ENCODE data around the gene UBASH3B. TPM values are rescaled to one million over a fixed set of nuclear protein-coding genes. Genes with fewer than 3 reads are reported as not detected.

UBASH3B gene
- total RNA-seq, 1 experiment from 2014 or later: 8.0 TPM

DNA sequence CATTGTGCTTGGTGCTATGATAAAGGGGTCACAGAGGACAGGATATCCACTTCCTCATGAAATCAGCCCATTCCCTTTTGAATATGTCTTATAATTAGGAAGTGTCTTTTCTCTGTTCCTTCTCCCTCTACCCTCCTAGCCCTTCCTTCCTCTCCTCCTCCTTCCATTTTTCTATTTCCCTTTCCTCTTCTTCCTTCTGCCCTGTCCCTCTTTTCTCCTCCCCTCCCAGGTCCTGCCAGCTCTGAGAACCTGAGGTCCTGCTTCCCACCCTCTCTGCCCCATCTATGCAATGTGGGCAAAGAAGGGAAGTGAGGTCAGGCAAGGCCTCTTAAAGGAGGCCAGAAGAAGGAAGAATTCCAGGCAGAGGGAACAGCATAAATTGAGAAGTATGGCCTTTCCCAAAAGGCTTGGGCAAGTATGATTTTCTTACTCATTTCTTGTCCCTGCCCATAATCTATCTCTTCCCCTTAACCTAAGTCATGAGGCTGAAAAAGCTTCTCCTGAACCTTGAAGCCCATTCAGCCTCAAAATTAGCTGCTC, 7.7 kb upstream of the UBASH3B start:
- Histone ChIP-seq H4K91ac (ENCODE audit: insufficient read length, low read depth, low read length) (no peak overlapping the region), H3K27ac (ENCODE audit: insufficient read length, low read depth, low read length) (no peak overlapping the region), H3K27me3 (ENCODE audit: insufficient read depth, low read length) (no peaks in the 10 kb centered on the region), H2AFZ (ENCODE audit: low read length) (no peak overlapping the region), H2BK15ac (ENCODE audit: low read depth, low read length) (no peak overlapping the region), H2BK12ac (ENCODE audit: insufficient read length, low read depth, low read length) (no peak overlapping the region), H3K4ac (ENCODE audit: low read depth, low read length) (no peak overlapping the region), H3K9me3 (ENCODE audit: control insufficient read depth, low read depth, low read length) (no peaks in the 10 kb centered on the region), H4K8ac (replicated peaks; ENCODE audit: insufficient read length, low read depth, low read length) (no peak overlapping the region), H3K4me1 (ENCODE audit: insufficient read depth, low read length) (no peaks in the 10 kb centered on the region; the same call in 1 of the 2 replicates), H3K23ac (ENCODE audit: insufficient read length, low read depth, low read length) (no peak overlapping the region), H2AK5ac (ENCODE audit: insufficient read length, low read length) (no peak overlapping the region), H2BK20ac (ENCODE audit: low read depth, low read length, poor library complexity, severe bottlenecking) (no peak overlapping the region), H3K79me1 (ENCODE audit: insufficient read depth, low read depth, low read length, poor library complexity, severe bottlenecking) (no peaks in the 10 kb centered on the region), H4K5ac (ENCODE audit: insufficient read length, low read depth, low read length) (no peak overlapping the region), H3K18ac (ENCODE audit: insufficient read length, low read depth, low read length) (no peak overlapping the region), H3T11ph (ENCODE audit: low read length) (no peak overlapping the region), H2BK5ac (ENCODE audit: insufficient read length, low read length) (no peak overlapping the region), H3K56ac (ENCODE audit: insufficient read length, low read depth, low read length) (no peak overlapping the region), H4K20me1 (ENCODE audit: control insufficient read depth, insufficient read depth, insufficient read length) (no peaks in the 10 kb centered on the region), H3K14ac (ENCODE audit: insufficient read depth, low read length) (no peak overlapping the region), H3K23me2 (ENCODE audit: insufficient read length, low read depth, low read length, poor library complexity, severe bottlenecking) (no peaks in the 10 kb centered on the region), H3K79me2 (ENCODE audit: insufficient read depth, low read length) (no peaks in the 10 kb centered on the region), H2BK120ac (ENCODE audit: low read depth, low read length, poor library complexity, severe bottlenecking) (no peak overlapping the region), H3K4me2 (ENCODE audit: insufficient read depth, insufficient read length, low read length) (no peak overlapping the region), H3K9ac (ENCODE audit: extremely low read depth, insufficient read length, low read length) (no peak overlapping the region)
- DNase-seq: no peak
- Mint-ChIP-seq H3K36me3 (ENCODE audit: insufficient read depth in 1 of 3, low read depth in 3 of 3) (no peaks in the 10 kb centered on the region), H3K9me3 (no peaks in the 10 kb centered on the region), H3K27me3 (ENCODE audit: low read depth) (peaks cover 13% of the 10 kb centered on the region), H3K27ac (no peak overlapping the region; a peak in 1 of 7 replicates), H3K4me3 (no peak overlapping the region), H3K4me1 (peaks cover 0 to 3% of the 10 kb centered on the region in 2 experiments; a peak in 2 of 4 replicates)
- TF ChIP-seq, protein P1, sequence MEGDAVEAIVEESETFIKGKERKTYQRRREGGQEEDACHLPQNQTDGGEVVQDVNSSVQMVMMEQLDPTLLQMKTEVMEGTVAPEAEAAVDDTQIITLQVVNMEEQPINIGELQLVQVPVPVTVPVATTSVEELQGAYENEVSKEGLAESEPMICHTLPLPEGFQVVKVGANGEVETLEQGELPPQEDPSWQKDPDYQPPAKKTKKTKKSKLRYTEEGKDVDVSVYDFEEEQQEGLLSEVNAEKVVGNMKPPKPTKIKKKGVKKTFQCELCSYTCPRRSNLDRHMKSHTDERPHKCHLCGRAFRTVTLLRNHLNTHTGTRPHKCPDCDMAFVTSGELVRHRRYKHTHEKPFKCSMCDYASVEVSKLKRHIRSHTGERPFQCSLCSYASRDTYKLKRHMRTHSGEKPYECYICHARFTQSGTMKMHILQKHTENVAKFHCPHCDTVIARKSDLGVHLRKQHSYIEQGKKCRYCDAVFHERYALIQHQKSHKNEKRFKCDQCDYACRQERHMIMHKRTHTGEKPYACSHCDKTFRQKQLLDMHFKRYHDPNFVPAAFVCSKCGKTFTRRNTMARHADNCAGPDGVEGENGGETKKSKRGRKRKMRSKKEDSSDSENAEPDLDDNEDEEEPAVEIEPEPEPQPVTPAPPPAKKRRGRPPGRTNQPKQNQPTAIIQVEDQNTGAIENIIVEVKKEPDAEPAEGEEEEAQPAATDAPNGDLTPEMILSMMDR (conservative IDR thresholded peaks at IDR 0.05): no peak
